ENCODE data around the gene LRRTM3. TPM values are rescaled to one million over a fixed set of nuclear protein-coding genes. Genes with fewer than 3 reads are reported as not detected.

LRRTM3 gene
- total RNA-seq = not detected in 2 replicates

DNA sequence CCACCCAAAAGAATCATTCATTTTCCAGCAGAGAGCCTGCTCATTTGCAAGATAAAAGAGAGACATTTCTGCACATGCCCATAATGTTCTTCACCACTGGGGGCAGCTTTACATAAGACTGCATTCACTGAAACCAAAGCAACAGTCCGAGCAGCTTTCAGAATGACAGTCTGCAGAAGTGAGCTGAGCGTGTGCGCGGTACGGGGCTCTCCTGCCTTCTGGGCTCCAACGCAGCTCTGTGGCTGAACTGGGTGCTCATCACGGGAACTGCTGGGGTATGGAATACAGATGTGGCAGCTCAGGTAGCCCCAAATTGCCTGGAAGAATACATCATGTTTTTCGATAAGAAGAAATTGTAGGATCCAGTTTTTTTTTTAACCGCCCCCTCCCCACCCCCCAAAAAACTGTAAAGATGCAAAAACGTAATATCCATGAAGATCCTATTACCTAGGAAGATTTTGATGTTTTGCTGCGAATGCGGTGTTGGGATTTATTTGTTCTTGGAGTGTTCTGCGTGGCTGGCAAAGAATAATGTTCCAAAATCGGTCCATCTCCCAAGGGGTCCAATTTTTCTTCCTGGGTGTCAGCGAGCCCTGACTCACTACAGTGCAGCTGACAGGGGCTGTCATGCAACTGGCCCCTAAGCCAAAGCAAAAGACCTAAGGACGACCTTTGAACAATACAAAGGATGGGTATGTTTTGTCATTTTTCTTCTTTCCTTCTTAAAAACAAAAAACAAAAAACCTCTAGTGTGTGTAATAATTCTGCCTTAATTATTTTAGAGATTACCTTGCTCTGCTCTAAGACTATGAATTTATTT is at the start of gene LRRTM3:
Gene LRRTM3 (plus strand): TSS at position 141 of the 820 bp plus-strand sequence.

